Measurements from ENCODE around the gene SLC25A42. TPM values are rescaled to one million over a fixed set of nuclear protein-coding genes. Genes with fewer than 3 reads are reported as not detected.
A peak's percentile ranks its signal among the peaks of the same experiment; 100 is the strongest.

SLC25A42 gene
- total and polyA plus RNA-seq, 2 experiments from 2014 or later: 5.9 to 6.9 TPM

DNA sequence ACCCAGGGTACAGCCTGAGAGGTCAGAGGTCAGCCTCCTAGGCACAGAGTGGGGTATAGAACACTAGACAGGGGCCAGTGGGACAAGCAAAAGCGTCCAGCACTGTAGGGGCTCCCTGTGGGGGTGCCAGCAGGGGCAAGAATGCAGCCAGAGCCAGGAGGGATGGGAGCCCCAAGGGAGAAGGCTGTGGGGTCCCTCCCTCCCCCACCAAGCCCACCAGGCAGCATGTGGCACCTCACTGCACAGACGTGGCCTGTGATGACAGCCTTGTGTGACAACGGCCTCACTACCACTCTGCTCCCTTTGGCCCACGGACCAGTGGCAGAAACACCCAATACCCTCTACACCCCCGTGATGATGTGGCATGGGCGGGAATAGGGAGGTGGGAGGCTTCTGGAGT is 20.3 kb upstream of the SLC25A42 start:
- DNase-seq: no peak
- no peak overlapping the region for H3K9ac ChIP-seq

DNA sequence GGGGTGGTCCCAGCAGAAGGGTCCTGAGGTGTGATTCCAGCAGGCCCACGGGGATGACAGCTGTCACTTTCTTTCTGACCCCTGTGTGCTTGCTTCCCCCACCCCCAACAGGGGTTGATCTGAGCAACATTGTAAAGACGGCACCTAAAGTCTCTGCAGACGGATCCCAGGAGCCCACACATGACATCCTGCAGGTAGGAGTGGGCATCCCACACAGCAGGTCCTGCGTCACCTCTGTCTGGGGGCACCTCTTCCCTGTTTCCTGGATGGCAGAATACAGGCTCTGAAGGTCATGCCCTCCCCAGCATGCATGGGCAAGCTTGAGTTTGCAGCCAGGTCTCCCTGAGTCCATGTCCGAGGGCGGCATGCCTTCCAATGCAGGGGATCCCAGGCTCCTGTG is 19.9 kb upstream of the SLC25A42 start:
- Histone ChIP-seq H3K4me2 (ENCODE audit: unreplicated experiment) (no peak overlapping the region), H3K9me3 (ENCODE audit: low read depth) (no peaks in the 10 kb centered on the region), H3K27ac (no peak overlapping the region), H3K36me3 (ENCODE audit: low read depth) (no peaks in the 10 kb centered on the region; the same call in 1 of the 2 replicates), H3K27me3 (replicated peaks; ENCODE audit: insufficient read depth) (no peaks in the 10 kb centered on the region), H3K79me2 (ENCODE audit: insufficient read depth) (peaks cover 42% of the 10 kb centered on the region), H2AFZ (no peak overlapping the region), H3K9me2 (ENCODE audit: insufficient read depth) (no peaks in the 10 kb centered on the region), H3K9ac (no peak overlapping the region), H3F3A (ENCODE audit: insufficient read depth) (0 out of 2 replicates have a peak, but pooled peaks cover 12% of the 10 kb centered on the region), H3K4me1 (ENCODE audit: insufficient read depth) (peaks cover 5% of the 10 kb centered on the region; the same call in 1 of the 2 replicates), H4K20me1 (ENCODE audit: insufficient read depth) (no peaks in the 10 kb centered on the region), H3K4me3 (no peak overlapping the region)
- DNase-seq: no peak
- in situ Hi-C loops (cut with MboI): no loop called here
- no peak for TF ChIP-seq EZH2 (IDR thresholded peaks at IDR 0.05; ENCODE audit: insufficient read depth, poor library complexity, severe bottlenecking)
- no peak for TF ChIP-seq EZH2phosphoT487 (IDR thresholded peaks at IDR 0.05; ENCODE audit: insufficient read depth, low read depth)
- 91 to 93% methylated on average over 6 of the region's 6 CpGs for WGBS, 2 experiments (ENCODE audit: low coverage in 1 of 2, low lambda C conversion rate in 2 of 2, missing lambda C conversion rate in 2 of 2)

More for the DNA sequence above, 20.3 kb upstream of the SLC25A42 start:
- Histone ChIP-seq H3F3A (ENCODE audit: insufficient read depth) (0 out of 2 replicates have a peak, but pooled peaks cover 12% of the 10 kb centered on the region), H4K20me1 (ENCODE audit: insufficient read depth) (no peaks in the 10 kb centered on the region), H2AFZ (no peak overlapping the region), H3K4me1 (ENCODE audit: insufficient read depth) (peaks cover 5% of the 10 kb centered on the region; the same call in 1 of the 2 replicates), H3K36me3 (ENCODE audit: low read depth) (no peaks in the 10 kb centered on the region; the same call in 1 of the 2 replicates), H3K9me2 (ENCODE audit: insufficient read depth) (no peaks in the 10 kb centered on the region), H3K27me3 (replicated peaks; ENCODE audit: insufficient read depth) (no peaks in the 10 kb centered on the region), H3K79me2 (ENCODE audit: insufficient read depth) (peaks cover 46% of the 10 kb centered on the region), H3K4me3 (no peak overlapping the region), H3K4me2 (ENCODE audit: unreplicated experiment) (no peak overlapping the region), H3K27ac (no peak overlapping the region), H3K9me3 (ENCODE audit: low read depth) (no peaks in the 10 kb centered on the region)
- in situ Hi-C loops (cut with MboI): no loop called here
- TF ChIP-seq EZH2 (IDR thresholded peaks at IDR 0.05; ENCODE audit: insufficient read depth, poor library complexity, severe bottlenecking): no peak
- TF ChIP-seq EZH2phosphoT487 (IDR thresholded peaks at IDR 0.05; ENCODE audit: insufficient read depth, low read depth): no peak
- 81 to 92% methylated on average over 6 of the region's 6 CpGs for WGBS, 2 experiments (ENCODE audit: low coverage in 1 of 2, low lambda C conversion rate in 2 of 2, missing lambda C conversion rate in 2 of 2)

DNA sequence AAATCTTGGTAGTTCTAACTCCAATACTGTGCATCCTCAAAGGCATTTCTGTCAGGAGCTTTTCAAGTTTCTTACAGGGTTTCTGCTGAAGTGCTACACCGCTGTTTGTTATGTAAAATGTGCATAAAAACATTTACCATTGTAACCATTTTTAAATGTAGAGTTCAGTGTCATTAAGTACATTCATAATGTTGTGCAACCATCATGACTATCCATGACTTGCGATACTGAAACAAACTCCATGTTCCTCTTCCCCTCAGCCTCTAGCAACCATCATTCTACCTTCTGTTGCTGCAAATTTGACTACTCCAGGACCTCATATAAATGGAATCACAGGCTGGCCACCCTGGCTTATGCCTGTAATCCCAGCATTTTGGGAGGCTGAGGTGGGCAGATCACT is 14.4 kb upstream of the SLC25A42 start:
- WGBS, 2 experiments (ENCODE audit: low coverage in 1 of 2, low lambda C conversion rate in 2 of 2, missing lambda C conversion rate in 2 of 2): 100% methylated on average over 2 of the region's 2 CpGs
- no peaks in the 10 kb centered on the region for H3K9me3 ChIP-seq (ENCODE audit: low read depth)
- no peaks in the 10 kb centered on the region for H3K79me2 ChIP-seq (ENCODE audit: insufficient read depth)
- H2AFZ ChIP-seq: no peak overlapping the region
- no peak overlapping the region for H3K9ac ChIP-seq
- H3K4me2 ChIP-seq (ENCODE audit: unreplicated experiment): no peak overlapping the region
- H4K20me1 ChIP-seq (ENCODE audit: insufficient read depth): no peaks in the 10 kb centered on the region
- no peaks in the 10 kb centered on the region for H3K4me1 ChIP-seq (ENCODE audit: insufficient read depth)
- H3K27ac ChIP-seq: no peak overlapping the region
- in situ Hi-C loops (cut with MboI): no loop called here
- no peaks in the 10 kb centered on the region for H3K36me3 ChIP-seq (ENCODE audit: low read depth)
- TF ChIP-seq EZH2phosphoT487 (IDR thresholded peaks at IDR 0.05; ENCODE audit: insufficient read depth, low read depth) (no peak), EZH2 (IDR thresholded peaks at IDR 0.05; ENCODE audit: insufficient read depth, poor library complexity, severe bottlenecking) (no peak)
- H3K27me3 ChIP-seq (replicated peaks; ENCODE audit: insufficient read depth): no peaks in the 10 kb centered on the region
- H3K9me2 ChIP-seq (ENCODE audit: insufficient read depth): no peaks in the 10 kb centered on the region
- DNase-seq: peak; percentile 18
- H3K4me3 ChIP-seq: no peak overlapping the region
- no peaks in the 10 kb centered on the region for H3F3A ChIP-seq (ENCODE audit: insufficient read depth)

DNA sequence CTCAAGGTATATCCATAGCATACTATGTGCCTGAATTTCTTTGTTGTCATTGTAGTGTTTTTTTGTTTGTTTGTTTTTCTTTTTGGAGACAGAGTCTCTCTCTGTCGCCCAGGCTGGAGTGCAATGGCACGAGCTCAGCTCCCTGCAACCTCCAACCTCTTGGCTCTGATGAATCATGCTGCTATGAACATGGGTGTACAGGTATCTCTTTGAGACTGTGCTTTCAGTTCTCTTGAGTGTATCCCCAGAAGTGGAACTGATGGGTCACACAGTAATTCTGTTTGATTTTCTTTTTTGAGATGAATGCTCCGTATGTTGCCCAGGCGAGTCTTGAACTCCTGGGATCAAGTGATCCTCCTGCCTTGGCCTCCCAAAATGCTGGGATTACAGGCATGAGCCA is 13.7 kb upstream of the SLC25A42 start:
- H3K4me1 ChIP-seq (ENCODE audit: insufficient read depth): no peaks in the 10 kb centered on the region
- no peaks in the 10 kb centered on the region for H3K27me3 ChIP-seq (replicated peaks; ENCODE audit: insufficient read depth)
- no peaks in the 10 kb centered on the region for H3K9me3 ChIP-seq (ENCODE audit: low read depth)
- no peaks in the 10 kb centered on the region for H3K36me3 ChIP-seq (ENCODE audit: low read depth)
- H3F3A ChIP-seq (ENCODE audit: insufficient read depth): no peaks in the 10 kb centered on the region
- in situ Hi-C loops (cut with MboI): no loop called here
- no peak overlapping the region for H3K27ac ChIP-seq
- no peaks in the 10 kb centered on the region for H4K20me1 ChIP-seq (ENCODE audit: insufficient read depth)
- no peak overlapping the region for H3K9ac ChIP-seq
- H2AFZ ChIP-seq: no peak overlapping the region
- 94 to 95% methylated on average over 4 of the region's 4 CpGs for WGBS, 2 experiments (ENCODE audit: low coverage in 1 of 2, low lambda C conversion rate in 2 of 2, missing lambda C conversion rate in 2 of 2)
- DNase-seq: no peak
- TF ChIP-seq EZH2 (IDR thresholded peaks at IDR 0.05; ENCODE audit: insufficient read depth, poor library complexity, severe bottlenecking) (no peak), EZH2phosphoT487 (IDR thresholded peaks at IDR 0.05; ENCODE audit: insufficient read depth, low read depth) (no peak)
- no peak overlapping the region for H3K4me3 ChIP-seq
- no peaks in the 10 kb centered on the region for H3K9me2 ChIP-seq (ENCODE audit: insufficient read depth)
- no peaks in the 10 kb centered on the region for H3K79me2 ChIP-seq (ENCODE audit: insufficient read depth)
- H3K4me2 ChIP-seq (ENCODE audit: unreplicated experiment): no peak overlapping the region

DNA sequence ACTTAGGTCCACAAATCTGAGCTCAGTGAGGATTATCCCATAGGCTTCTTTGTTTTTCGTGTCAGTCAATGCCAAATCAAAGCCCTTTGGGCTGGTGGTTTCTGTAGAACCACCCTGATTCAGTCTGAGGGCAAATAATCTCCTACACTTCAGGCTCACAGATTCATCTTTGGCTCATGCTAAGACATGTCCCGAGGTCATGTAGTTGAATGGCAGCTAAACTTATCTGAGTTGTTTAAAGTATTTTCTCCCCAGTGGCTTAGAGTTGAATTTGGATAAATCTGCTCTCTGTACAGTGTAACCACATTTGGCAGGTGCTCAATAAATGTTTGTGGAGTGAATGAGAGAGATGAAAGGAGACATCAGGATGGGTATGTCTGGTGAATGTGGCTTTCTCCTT is 13.1 kb upstream of the SLC25A42 start:
- WGBS, 2 experiments (ENCODE audit: low coverage in 1 of 2, low lambda C conversion rate in 2 of 2, missing lambda C conversion rate in 2 of 2): 96 to 98% methylated on average over 2 of the region's 2 CpGs
- H3K9me2 ChIP-seq (ENCODE audit: insufficient read depth): no peaks in the 10 kb centered on the region
- no peaks in the 10 kb centered on the region for H3F3A ChIP-seq (ENCODE audit: insufficient read depth)
- in situ Hi-C loops (cut with MboI): no loop called here
- no peak for TF ChIP-seq EZH2phosphoT487 (IDR thresholded peaks at IDR 0.05; ENCODE audit: insufficient read depth, low read depth)
- TF ChIP-seq EZH2 (IDR thresholded peaks at IDR 0.05; ENCODE audit: insufficient read depth, poor library complexity, severe bottlenecking): no peak
- H3K79me2 ChIP-seq (ENCODE audit: insufficient read depth): no peaks in the 10 kb centered on the region
- H3K4me2 ChIP-seq (ENCODE audit: unreplicated experiment): no peak overlapping the region
- no peaks in the 10 kb centered on the region for H3K27me3 ChIP-seq (replicated peaks; ENCODE audit: insufficient read depth)
- H3K4me3 ChIP-seq: no peak overlapping the region
- H3K9me3 ChIP-seq (ENCODE audit: low read depth): no peaks in the 10 kb centered on the region
- no peaks in the 10 kb centered on the region for H3K4me1 ChIP-seq (ENCODE audit: insufficient read depth)
- H3K9ac ChIP-seq: no peak overlapping the region
- no peak overlapping the region for H2AFZ ChIP-seq
- H3K36me3 ChIP-seq (ENCODE audit: low read depth): no peaks in the 10 kb centered on the region
- DNase-seq: no peak
- H3K27ac ChIP-seq: no peak overlapping the region
- no peaks in the 10 kb centered on the region for H4K20me1 ChIP-seq (ENCODE audit: insufficient read depth)

Data from GM23248 (cell line).